Lung (tissue), 12 donors: Measurements from ENCODE around the gene ERCC6L2. TPM values are rescaled to one million over a fixed set of nuclear protein-coding genes. Genes with fewer than 3 reads are reported as not detected.

ENCODE experiments used
- ATAC-seq: fragments of 200-7000 bp; cut with Tn5 transposase; one replicate; pipeline ENCODE4 v1.9.1; 2020; ENCODE audit warnings: moderate number of reproducible peaks; ENCODE audit not compliant: insufficient read depth, low FRiP score
- DNase-seq, 3 donors: peaks; one replicate each; pipeline ENCODE4 v3.0.0-alpha.2; 2013 to 2017
- H3K27ac ChIP-seq, 2 donors: one replicate each; pipeline ENCODE4 v1.5.1; 2013; ENCODE audit warnings: mild to moderate bottlenecking in 2 of 2, moderate library complexity in 2 of 2, control low read depth in 1 of 2, inconsistent platforms in 1 of 2, low read depth in 1 of 2, low read length in 1 of 2
- H3K27me3 ChIP-seq, 3 donors: one replicate each; pipeline ENCODE4 v1.5.1; 2013; ENCODE audit warnings: low read length in 2 of 3; ENCODE audit not compliant: control insufficient read depth in 3 of 3, insufficient read depth in 3 of 3
- H3K36me3 ChIP-seq, 4 donors: one replicate each; pipeline ENCODE4 v1.5.1; 2013; ENCODE audit warnings: low read length in 4 of 4, mild to moderate bottlenecking in 1 of 4, moderate library complexity in 1 of 4; ENCODE audit not compliant: control insufficient read depth in 4 of 4, insufficient read depth in 4 of 4
- H3K4me1 ChIP-seq, 5 donors: one replicate each; pipeline ENCODE4 v1.5.1; 2013; ENCODE audit warnings: low read length in 5 of 5, mild to moderate bottlenecking in 2 of 5, moderate library complexity in 1 of 5; ENCODE audit not compliant: control insufficient read depth in 5 of 5, insufficient read depth in 5 of 5
- H3K4me3 ChIP-seq: one replicate; pipeline ENCODE4 v1.5.1; 2013; ENCODE audit warnings: mild to moderate bottlenecking, control low read depth, moderate library complexity
- H3K9ac ChIP-seq, 2 donors: one replicate each; pipeline ENCODE4 v1.5.1; 2013; ENCODE audit warnings: low read length in 2 of 2, control low read depth in 1 of 2; ENCODE audit not compliant: insufficient read depth in 1 of 2
- H3K9me3 ChIP-seq, 4 donors: one replicate each; pipeline ENCODE4 v1.5.1; 2013; ENCODE audit warnings: low read length in 3 of 4, mild to moderate bottlenecking in 1 of 4, moderate library complexity in 1 of 4; ENCODE audit not compliant: control insufficient read depth in 4 of 4, insufficient read depth in 3 of 4
- CTCF ChIP-seq: IDR thresholded peaks from 2 replicates; pipeline ENCODE4 v1.5.1; 2012; ENCODE audit warnings: mild to moderate bottlenecking; ENCODE audit errors: control extremely low read depth, extremely low read depth
- WGBS, 2 donors: extraction: QIAGEN DNeasy Blood & Tissue Kit; methylation state at CpG; one replicate each; pipeline ENCODE4 v1.1.7; 2013; 5-methylcytosine and 5-hydroxymethylcytosine counted together
- polyA plus RNA-seq, 2 donors: library from polyadenylated mRNA; stranded (reverse); fragments of 200-250 nt; gene quantifications; one replicate each; pipeline ENCODE4 v1.2.1, GENCODE V29; 2013
- total RNA-seq, 2 donors: library from RNA; depleted of rRNA in 1 of 2; stranded (reverse); fragments of >200 nt in 1 of 2; gene quantifications; one replicate each; pipeline ENCODE4 v1.2.1, GENCODE V29; 2014 to 2021
- donor health status: control.
- donor health status: control.
- donor health status: Bipolar disorder and iron deficiency.
- donor health status: healthy.
- donor health status: DM: yes; HTN: yes; CAD: no.

The ERCC6L2 gene
- total and polyA plus RNA-seq, 4 donors = 4.3 to 125 (median 24.5) TPM

DNA sequence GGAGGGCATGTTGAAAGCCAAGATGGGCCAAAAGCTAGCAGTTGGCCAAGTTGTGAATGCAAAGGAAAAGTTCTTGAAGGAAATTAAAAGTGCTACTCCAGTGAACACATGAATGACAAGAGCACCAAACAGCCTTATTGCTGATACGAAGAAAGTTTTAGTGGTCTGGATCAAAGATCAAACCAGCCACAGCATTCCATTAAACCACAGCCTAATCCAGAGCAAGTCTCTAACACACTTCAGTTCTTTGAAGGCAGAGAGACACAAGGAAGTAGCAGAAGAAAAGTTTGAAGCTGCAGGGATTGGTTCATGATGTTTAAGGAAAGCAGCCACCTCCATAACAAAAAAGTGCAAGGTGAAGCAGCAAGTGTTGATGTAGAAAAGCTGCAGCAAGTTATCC is 71.6 kb downstream of the ERCC6L2 start:
- Histone ChIP-seq H3K27me3 (no peaks in the 10 kb centered on the region), H3K27ac (no peak overlapping the region), H3K36me3 (peaks cover 5 to 53% (median 29%) of the 10 kb centered on the region in 4 donors), H3K9ac (no peak overlapping the region), H3K4me3 (no peak overlapping the region), H3K9me3 (peaks cover 0 to 17% (median 3%) of the 10 kb centered on the region in 4 donors), H3K4me1 (no peaks in the 10 kb centered on the region)
- ATAC-seq (no peak), DNase-seq (no peak)
- WGBS, 2 donors = 89 to 93% methylated on average over 1 of the region's 1 CpG
- TF ChIP-seq CTCF = no peak

GRCh38 chr9:95952471-95952870 is 77.0 kb downstream of the ERCC6L2 start:
- H3K9me3 ChIP-seq = peaks cover 0 to 9% (median 3%) of the 10 kb centered on the region in 4 donors
- no peaks in the 10 kb centered on the region for H3K4me1 ChIP-seq
- no peak for TF ChIP-seq CTCF
- DNase-seq (peak in 1 of 3 donors; percentile 38), ATAC-seq (no peak)
- peaks cover 4 to 34% (median 14%) of the 10 kb centered on the region in 4 donors for H3K36me3 ChIP-seq
- H3K9ac ChIP-seq = no peak overlapping the region
- H3K4me3 ChIP-seq = no peak overlapping the region
- no peak overlapping the region for H3K27ac ChIP-seq
- H3K27me3 ChIP-seq = no peaks in the 10 kb centered on the region
- 78 to 84% methylated on average over 6 of the region's 6 CpGs for WGBS, 2 donors

DNA sequence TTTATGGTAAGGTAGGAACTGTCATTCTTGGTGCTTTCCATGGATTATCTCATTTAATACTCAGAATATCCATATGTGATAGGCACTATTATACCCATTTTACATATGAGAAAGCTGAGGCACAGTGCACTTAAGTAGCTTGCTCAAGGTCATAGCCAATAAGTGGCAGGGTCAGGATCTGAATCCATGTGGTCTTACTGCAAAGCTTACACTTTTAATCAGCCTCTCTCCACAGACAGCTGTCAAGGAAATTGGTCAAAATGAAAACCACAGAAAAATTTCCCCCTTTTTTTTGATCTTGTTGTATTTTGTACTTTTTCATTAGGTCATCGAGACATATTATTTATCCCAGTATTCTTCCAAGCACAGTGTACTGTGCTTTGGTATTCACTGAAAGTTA is 78.5 kb downstream of the ERCC6L2 start:
- Histone ChIP-seq H3K4me1 (no peaks in the 10 kb centered on the region), H3K36me3 (peaks cover 4 to 20% (median 11%) of the 10 kb centered on the region in 4 donors), H3K4me3 (no peak overlapping the region), H3K9me3 (peaks cover 0 to 5% (median 0%) of the 10 kb centered on the region in 4 donors), H3K27me3 (no peaks in the 10 kb centered on the region), H3K27ac (no peak overlapping the region), H3K9ac (no peak overlapping the region)
- ATAC-seq (no peak), DNase-seq (no peak)
- TF ChIP-seq CTCF = no peak
- 88 to 97% methylated on average over 1 of the region's 1 CpG for WGBS, 2 donors

GRCh38 chr9:95954940-95955339 is 79.4 kb downstream of the ERCC6L2 start:
- no peak overlapping the region for H3K4me3 ChIP-seq
- no peak for DNase-seq
- TF ChIP-seq CTCF = no peak
- 95 to 96% methylated on average over 2 of the region's 2 CpGs for WGBS, 2 donors
- peaks cover 4 to 16% (median 10%) of the 10 kb centered on the region in 4 donors for H3K36me3 ChIP-seq
- peaks cover 0 to 5% (median 1%) of the 10 kb centered on the region in 4 donors for H3K9me3 ChIP-seq
- no peak for ATAC-seq
- no peaks in the 10 kb centered on the region for H3K4me1 ChIP-seq
- H3K9ac ChIP-seq = no peak overlapping the region
- H3K27ac ChIP-seq = no peak overlapping the region
- H3K27me3 ChIP-seq = no peaks in the 10 kb centered on the region
